NCI-H2107 treated with DMSO at 0.1 percent for 48 hours (cell line): ENCODE results near the gene PRPF31.

Experiments
- DNase-seq: peaks from one replicate; lab custom pipeline; 2025; ENCODE audit not compliant: unreplicated experiment; lab: John Stamatoyannopoulos, UW

PRPF31 gene

GRCh38 chr19:54107876-54108490, 7.6 kb upstream of the PRPF31 start:
- no peak for DNase-seq

GRCh38 chr19:54108496-54108895, 7.1 kb upstream of the PRPF31 start:
- no peak for DNase-seq

DNA sequence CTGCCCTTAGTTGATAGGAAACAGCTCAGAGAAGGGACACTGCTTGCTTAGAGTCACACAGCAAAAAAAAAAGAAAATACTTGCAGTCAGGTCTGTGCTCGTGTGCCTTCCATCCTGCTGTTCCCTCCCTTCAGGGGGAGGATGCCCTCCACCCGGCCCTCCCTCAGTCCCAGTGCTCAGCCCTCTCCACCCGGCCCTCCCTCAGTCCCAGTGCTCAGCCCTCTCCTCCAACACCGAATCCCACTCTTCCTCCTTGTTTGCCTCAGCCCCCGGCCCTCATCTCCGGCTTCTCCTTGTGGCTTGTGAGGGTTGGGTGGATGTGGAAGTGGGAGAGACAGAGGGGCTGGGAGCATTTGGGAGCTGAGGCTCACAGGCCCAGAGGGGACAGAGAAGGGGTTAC, 5.9 kb upstream of the PRPF31 start:
- DNase-seq = no peak

DNA sequence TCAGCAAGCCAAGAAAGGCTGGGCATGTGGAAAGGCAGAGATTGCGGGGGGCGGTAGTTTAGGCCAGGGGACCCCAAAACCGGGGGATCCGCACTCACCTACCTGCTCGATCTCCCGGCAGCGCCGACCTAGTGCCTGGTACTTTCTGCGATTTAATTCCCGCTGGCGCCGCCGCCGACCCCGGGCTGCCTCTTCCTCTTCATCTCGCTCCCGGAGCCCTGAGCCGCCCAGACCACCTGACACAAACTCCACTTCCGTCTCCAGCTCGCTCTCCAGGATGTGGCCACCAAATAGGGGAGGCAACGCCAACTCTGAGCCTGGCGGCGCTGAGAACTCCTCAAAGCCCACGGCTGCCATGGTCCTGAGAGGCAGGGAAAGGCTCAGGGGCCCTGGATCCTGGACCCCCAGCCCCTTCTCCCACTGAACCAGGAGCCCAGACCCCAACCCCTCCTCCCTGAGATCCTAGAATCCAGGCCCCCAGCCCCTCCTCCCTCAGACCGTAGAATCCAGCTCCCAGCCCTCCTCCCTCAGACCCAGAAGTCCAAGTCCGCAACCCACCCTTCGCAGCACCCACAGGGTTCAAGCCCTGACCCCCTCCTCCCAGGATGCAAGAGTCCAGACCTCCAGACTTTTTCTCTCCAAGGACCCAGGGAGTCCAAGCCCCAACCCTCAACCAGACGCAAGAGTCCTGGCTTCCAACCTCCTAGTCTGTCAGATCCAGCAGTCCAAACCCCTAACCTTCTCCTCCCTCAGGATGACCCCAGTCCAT, 1.0 kb upstream of the PRPF31 start:
- DNase-seq = no peak

- DNase-seq = no peak
Observed at GRCh38 chr19:54121259-54121658, 5.7 kb downstream of the PRPF31 start.

DNA sequence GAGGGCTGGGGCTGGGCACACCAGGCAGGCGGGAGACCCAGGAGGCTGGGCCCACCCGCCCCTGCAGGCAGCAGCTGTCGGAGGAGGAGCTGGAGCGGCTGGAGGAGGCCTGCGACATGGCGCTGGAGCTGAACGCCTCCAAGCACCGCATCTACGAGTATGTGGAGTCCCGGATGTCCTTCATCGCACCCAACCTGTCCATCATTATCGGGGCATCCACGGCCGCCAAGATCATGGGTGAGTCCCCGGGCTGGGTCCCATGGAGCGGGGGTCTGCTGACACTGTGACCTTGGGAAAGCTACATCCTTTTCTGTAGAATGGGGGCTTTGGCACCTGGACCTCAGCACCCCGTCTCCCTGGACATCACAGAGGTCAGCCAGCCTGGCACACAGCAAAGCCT, 8.1 kb downstream of the PRPF31 start:
- DNase-seq = no peak

GRCh38 chr19:54124393-54124792, 8.8 kb downstream of the PRPF31 start:
- no peak for DNase-seq

GRCh38 chr19:54125713-54126112, 10.2 kb downstream of the PRPF31 start:
- no peak for DNase-seq

- no peak for DNase-seq
Observed at GRCh38 chr19:54127688-54128440, 12.3 kb downstream of the PRPF31 start.

- no peak for DNase-seq
Observed at GRCh38 chr19:54128441-54128725, 12.8 kb downstream of the PRPF31 start.

DNA sequence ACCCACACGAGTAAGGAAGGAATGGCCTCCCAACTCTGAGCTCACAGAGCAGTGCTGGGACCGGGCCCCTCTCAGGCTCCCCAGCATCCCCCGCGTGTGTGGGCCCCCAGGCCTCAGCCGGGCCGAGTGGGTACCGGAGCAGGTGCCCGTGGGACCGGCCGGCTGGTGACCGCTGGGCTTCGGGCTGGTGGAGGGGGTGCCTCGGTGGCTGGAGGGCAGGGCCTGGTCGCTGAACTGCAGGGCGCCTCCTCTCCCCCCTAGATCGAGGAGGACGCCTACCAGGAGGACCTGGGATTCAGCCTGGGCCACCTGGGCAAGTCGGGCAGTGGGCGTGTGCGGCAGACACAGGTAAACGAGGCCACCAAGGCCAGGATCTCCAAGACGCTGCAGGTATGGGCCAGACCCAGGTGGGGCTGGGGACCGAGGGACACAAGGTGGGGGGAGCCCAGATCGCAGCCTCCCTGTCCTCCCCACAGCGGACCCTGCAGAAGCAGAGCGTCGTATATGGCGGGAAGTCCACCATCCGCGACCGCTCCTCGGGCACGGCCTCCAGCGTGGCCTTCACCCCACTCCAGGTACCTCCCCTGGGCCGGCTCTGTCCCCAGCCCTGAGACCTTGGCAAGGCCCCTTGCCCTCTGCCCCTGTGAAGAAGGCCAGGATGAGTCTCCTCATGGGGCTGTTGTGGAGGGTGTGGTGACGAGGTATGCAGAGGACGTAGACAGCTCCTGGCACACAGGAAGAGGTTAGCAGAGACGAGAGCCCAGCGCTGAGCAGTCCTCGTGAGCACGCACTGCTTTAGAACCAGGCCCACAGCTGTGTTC, 13.5 kb downstream of the PRPF31 start:
- no peak for DNase-seq

- DNase-seq = no peak
Observed at GRCh38 chr19:54129617-54129996, 14.1 kb downstream of the PRPF31 start.

DNA sequence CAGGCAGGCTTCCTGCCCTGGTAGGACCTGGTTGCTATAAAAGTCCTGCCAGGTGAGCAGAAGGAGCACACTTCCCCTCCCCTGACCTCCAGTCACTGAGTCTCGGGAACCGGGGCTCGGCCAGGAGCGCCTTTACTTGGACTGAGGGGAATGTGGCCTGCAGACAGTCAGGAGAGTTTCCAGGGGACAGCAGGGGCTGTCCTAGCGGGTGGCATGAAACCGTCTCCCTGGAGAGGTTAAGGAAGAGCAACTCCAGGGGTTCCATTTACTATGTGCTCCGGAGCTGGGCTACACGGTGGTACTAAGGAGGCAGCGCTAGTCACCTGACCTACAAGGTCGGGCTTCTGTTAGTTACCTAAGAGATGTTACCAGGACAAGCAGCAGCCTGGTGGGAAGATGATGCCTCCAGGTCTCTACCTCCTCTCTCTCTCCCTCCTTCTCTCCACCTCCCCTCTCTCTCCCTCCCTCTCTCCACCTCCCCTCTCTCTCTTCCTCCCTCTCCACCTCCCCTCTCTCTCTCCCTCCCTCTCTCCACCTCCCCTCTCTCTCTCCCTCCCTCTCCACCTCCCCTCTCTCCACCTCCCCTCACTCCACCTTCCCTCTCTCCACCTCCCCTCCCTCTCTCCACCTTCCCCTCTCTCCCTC, 17.9 kb downstream of the PRPF31 start:
- no peak for DNase-seq

DNA sequence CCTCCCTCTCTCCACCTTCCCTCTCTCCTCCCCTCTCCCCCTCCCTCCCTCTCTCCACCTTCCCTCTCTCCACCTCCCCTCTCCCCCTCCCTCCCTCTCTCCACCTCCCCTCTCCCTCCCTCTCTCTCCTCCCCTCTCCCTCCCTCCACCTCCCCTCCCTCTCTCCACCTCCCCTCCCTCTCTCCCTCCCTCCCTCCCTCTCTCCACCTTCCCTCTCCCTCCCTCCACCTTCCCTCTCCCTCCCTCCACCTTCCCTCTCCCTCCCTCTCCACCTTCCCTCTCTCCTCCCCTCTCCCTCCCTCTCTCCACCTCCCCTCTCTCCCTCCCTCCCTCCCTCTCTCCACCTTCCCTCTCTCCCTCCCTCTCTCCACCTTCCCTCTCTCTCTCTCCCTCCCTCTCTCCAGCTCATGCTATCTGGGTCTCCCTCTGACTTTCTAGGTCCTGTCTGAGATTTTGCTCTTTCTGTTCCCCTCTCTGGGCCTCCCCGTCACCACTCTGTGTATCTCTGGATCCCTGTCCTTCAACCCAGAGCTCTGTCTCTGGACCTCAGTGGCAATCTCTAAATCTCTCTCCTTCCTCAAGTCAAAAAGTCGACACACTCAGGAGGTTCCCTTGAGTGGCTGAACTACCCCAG, 18.5 kb downstream of the PRPF31 start:
- no peak for DNase-seq

- DNase-seq = no peak
Observed at GRCh38 chr19:54136086-54136863, 20.7 kb downstream of the PRPF31 start.

DNA sequence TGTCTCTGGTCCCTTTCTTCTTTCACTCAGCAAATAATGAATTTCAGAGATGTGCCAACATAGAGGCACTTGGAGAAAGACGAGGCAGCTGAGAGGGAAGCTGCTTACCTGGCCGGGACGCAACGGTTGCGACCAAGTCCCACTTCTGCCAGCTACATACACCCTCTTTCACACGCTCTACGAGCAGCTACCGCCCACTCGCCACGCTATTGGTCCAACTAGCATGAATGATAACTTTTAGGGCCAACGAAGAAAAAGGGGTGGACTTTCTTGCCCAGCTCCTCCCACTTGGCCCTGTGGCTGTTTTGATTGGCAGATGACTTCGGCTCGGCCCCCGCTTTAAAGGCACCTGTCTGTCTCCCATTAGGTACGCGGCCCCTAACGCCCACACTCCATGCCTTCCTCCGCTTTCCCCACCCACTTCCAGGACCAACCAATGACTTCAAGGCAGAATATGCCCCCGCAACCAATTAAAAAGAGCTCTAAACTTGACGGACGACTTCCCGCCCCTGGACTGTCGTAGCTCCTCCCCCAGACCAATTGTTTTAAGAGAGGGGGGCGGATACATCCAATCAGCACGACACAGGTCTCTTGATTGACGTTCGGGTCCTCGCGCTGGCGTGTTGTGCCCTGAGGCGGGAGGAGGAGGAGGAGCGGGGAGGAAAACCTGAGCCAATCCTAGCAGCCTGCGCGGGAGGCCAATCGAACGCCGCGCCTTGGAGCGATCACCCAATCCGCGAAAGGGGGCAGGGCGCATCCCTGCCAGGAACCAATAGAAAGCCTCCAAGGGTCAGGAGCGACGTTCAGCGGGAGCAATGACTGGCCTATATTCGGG, 21.5 kb downstream of the PRPF31 start:
- DNase-seq = peak; percentile 100

DNA sequence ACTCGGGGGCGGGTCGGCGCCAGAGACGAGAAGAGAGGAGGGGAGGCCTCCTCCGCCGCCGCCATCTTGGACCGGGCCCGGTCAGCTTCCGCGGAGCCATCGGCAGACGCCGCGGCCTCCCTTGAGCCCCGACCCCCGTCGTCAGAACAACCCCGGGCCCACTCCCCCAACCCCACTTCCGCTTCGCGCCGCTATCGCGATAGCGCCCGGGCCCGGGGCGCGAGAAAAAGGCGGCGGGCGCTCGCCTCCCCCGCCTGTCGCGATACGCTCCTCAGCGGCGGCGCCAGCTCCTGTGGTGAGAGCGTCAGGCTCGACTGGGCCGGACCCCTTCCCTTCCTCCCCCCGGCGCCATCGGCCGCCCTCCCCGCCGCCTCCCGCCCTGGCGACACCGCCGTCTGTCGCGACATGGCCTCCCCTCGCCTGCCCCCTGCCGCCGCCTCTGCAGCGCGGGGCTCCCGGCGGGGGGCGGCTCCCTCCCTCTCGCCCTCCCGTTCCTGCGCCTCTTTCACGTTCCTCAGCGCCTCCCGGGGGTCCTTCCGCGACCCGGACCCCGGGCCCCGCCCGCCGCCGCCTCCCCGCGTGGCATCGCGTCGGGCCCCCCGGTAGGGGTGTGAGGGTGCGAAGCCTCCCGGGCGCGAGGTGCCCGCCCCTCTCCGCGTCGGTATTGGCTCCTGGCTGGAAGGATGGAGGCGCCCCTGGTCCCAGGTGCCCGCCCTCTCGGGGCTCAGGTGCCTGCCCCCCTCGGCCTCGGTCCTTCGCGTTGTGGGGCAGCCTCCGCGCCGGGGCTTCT, 22.3 kb downstream of the PRPF31 start, which contains the start of gene CNOT3:
Gene CNOT3, plus strand, starts transcription at position 64 of the 790 bp plus-strand sequence. CDS start 5,217 bp downstream, outside the sequence.
- no peak for DNase-seq
